Psoas muscle (tissue), 8 donors: Measurements from ENCODE around the gene SLC2A4. TPM values are rescaled to one million over a fixed set of nuclear protein-coding genes. Genes with fewer than 3 reads are reported as not detected.
A peak's percentile ranks its signal among the peaks of the same experiment; 100 is the strongest.

Source experiments
- ATAC-seq, 4 donors: fragments of 200-7000 bp; cut with Tn5 transposase; one replicate each; pipeline ENCODE4 v1.9.1; 2020; ENCODE audit warnings: moderate library complexity in 3 of 4, mild to moderate bottlenecking in 2 of 4
- DNase-seq, 2 donors: peaks; one replicate each; pipeline ENCODE4 v3.0.0-alpha.2; 2020
- H3K27ac ChIP-seq: fragments of 200-600 bp; one replicate; pipeline ENCODE4 v1.8.0; 2022
- H3K27me3 ChIP-seq, 3 donors: fragments of 200-600 bp in 1 of 3; one replicate each; pipeline versions ENCODE4 v1.6.1 to v1.8.0; 2013 to 2022; ENCODE audit warnings: low read length in 2 of 3, mild to moderate bottlenecking in 2 of 3, moderate library complexity in 1 of 3; ENCODE audit not compliant: insufficient read depth in 3 of 3
- H3K36me3 ChIP-seq, 2 donors: fragments of 200-600 bp in 1 of 2; one replicate each; pipeline versions ENCODE4 v1.6.1 to v1.8.0; 2013 to 2022; ENCODE audit warnings: low read depth in 1 of 2, mild to moderate bottlenecking in 1 of 2, moderate library complexity in 1 of 2; ENCODE audit not compliant: insufficient read depth in 1 of 2
- H3K4me1 ChIP-seq: fragments of 200-600 bp; one replicate; pipeline ENCODE4 v1.8.0; 2022
- H3K4me3 ChIP-seq: fragments of 200-600 bp; one replicate; pipeline ENCODE4 v1.8.0; 2022; ENCODE audit warnings: mild to moderate bottlenecking
- H3K9me3 ChIP-seq: fragments of 200-600 bp; one replicate; pipeline ENCODE4 v1.8.0; 2022
- CTCF ChIP-seq: fragments of 200-600 bp; IDR thresholded peaks from one replicate; pipeline ENCODE4 v1.8.0; 2022; ENCODE audit warnings: antibody characterized with exemption
- WGBS, 3 donors: extraction: QIAGEN DNeasy Blood & Tissue Kit; methylation state at CpG; one replicate each; pipeline versions ENCODE4 v1.1.6 to v1.1.7; 2013; 5-methylcytosine and 5-hydroxymethylcytosine counted together
- intact Hi-C, 2 donors: fragments of 100-400 bp; cut with DNase I; formaldehyde crosslinking; loops; one replicate each; pipeline versions ENCODE4 v1.11.0 to v1.14.2; 2022
- polyA plus RNA-seq, 3 donors: library from polyadenylated mRNA; stranded (reverse); fragments of 200-250 nt; gene quantifications; one replicate each; pipeline ENCODE4 v1.2.3, GENCODE V29; 2013
- total RNA-seq, 4 donors: library from RNA; stranded (reverse); fragmentation: NEBNext Ultra II Directional in 2 of 4; extraction: Animal tissue kit (Norgen Biotek cat#: 25700) in 2 of 4; gene quantifications; one replicate each; pipeline versions ENCODE4 v1.2.1 to v1.2.4, GENCODE V29; 2021 to 2023
- donor health status: healthy with polysubstance abuse.
- donor health status: DM: no; HTN: no; CAD: no; lungs with moderate emphysema.
- donor health status: Bipolar disorder and iron deficiency.
- donor health status: healthy.
- donor health status: DM: yes; HTN: yes; CAD: no.
- donor health status: DM: no; HTN: no; CAD: no.
- donor health status: DM: no; HTN: no; CAD: no.
- donor health status: DM: yes; HTN: yes; CAD: no.

SLC2A4 gene
- total and polyA plus RNA-seq, 7 donors: 19.4 to 257 (median 127) TPM

- DNase-seq (no peak), ATAC-seq (no peak)
- no peak for TF ChIP-seq CTCF
- intact Hi-C loops: no loop called here
- H3K27me3 ChIP-seq: no peaks in the 10 kb centered on the region
- H3K27ac ChIP-seq: no peak overlapping the region
- H3K4me3 ChIP-seq: no peak overlapping the region
- H3K36me3 ChIP-seq: no peaks in the 10 kb centered on the region
- H3K9me3 ChIP-seq: no peaks in the 10 kb centered on the region
- peaks cover 1% of the 10 kb centered on the region for H3K4me1 ChIP-seq
- 93 to 99% (median 93%) methylated on average over 7 of the region's 7 CpGs for WGBS, 3 donors
These were observed 22.7 kb downstream of the SLC2A4 start for GRCh38 chr17:7304179-7304578.

GRCh38 chr17:7306911-7307685, 25.6 kb downstream of the SLC2A4 start, which contains the start of gene EIF5A:
TSS of gene EIF5A (plus strand) at chr17:7307628. CDS start at chr17:7309636, 2,008 bp downstream.
- H3K27ac ChIP-seq: peak within 1 kb of the TSS; percentile 98
- 0 to 1% (median 0%) methylated on average over 53 to 64 of the region's 64 CpGs for WGBS, 3 donors
- peak within 1 kb of the TSS; percentile 94 for H3K4me3 ChIP-seq
- no peaks in the 10 kb centered on the region for H3K9me3 ChIP-seq
- H3K4me1 ChIP-seq: peaks cover 28% of the 10 kb centered on the region
- peaks cover 2 to 28% of the 10 kb centered on the region in 2 donors for H3K36me3 ChIP-seq
- no peaks in the 10 kb centered on the region for H3K27me3 ChIP-seq
- intact Hi-C loops: loop anchor here in 1 of 2 donors (5.0 kb wide), 1 partner anchor 40 kb away; no protein-coding TSS in a partner anchor
- DNase-seq: peak; percentile 100
- no peak for TF ChIP-seq CTCF
- ATAC-seq: peak; percentile 86 to 88 (median 88)

GRCh38 chr17:7307686-7308624, 26.4 kb downstream of the SLC2A4 start:
- peak; percentile 39 to 47 (median 44) for ATAC-seq

More at GRCh38 chr17:7307686-7308624, 26.4 kb downstream of the SLC2A4 start:
- WGBS, 3 donors: 0 to 1% (median 1%) methylated on average over 66 to 104 of the region's 104 CpGs
- intact Hi-C loops: loop anchor here in 1 of 2 donors (5.0 kb wide), 1 partner anchor 41 kb away; no protein-coding TSS in a partner anchor
- no peaks in the 10 kb centered on the region for H3K27me3 ChIP-seq
- H3K4me3 ChIP-seq: peak overlapping the region; percentile 94
- no peak for TF ChIP-seq CTCF
- no peaks in the 10 kb centered on the region for H3K9me3 ChIP-seq
- peaks cover 7 to 36% of the 10 kb centered on the region in 2 donors for H3K36me3 ChIP-seq
- peaks cover 36% of the 10 kb centered on the region for H3K4me1 ChIP-seq
- peak; percentile 68 to 86 for DNase-seq
- peak overlapping the region; percentile 98 for H3K27ac ChIP-seq
